ENCODE measurements around the gene MYL1.

MYL1 gene

DNA sequence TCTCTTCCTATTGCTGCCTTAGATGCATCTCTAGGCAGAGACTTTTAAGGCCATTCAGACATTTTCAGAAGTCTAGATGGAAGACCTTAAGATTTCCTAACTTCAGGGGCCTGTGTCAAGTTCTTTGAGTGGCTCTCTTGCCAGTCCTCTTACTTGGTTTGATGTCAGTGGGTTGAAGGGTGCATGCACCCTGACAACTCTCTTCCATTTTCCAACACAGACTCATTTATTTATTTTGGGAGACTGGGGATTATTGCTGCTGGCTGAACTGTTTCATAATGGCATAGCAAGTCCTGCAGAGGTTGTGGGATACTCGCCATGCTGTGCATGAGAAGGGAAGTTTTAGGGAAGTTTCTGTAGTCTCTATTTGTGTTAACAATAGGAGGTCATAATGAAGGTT, 50.7 kb downstream of the MYL1 start:
- no peaks in the 10 kb centered on the region for H3K9me3 ChIP-seq (ENCODE audit: control insufficient read depth in 1 of 2, low read length in 2 of 2)
- H3K36me3 ChIP-seq (ENCODE audit: control insufficient read depth in 1 of 2, insufficient read depth in 2 of 2, low read length in 2 of 2), result no peaks in the 10 kb centered on the region
- no peak overlapping the region for H3K4me3 ChIP-seq (ENCODE audit: low read depth in 1 of 2, low read length in 2 of 2)
- no peak overlapping the region for H3K27ac ChIP-seq (ENCODE audit: low read length)
- H3K27me3 ChIP-seq (ENCODE audit: low read depth, low read length), result no peaks in the 10 kb centered on the region
- H3K4me1 ChIP-seq (ENCODE audit: control insufficient read depth in 1 of 2, insufficient read depth in 2 of 2, low read length in 2 of 2), result no peaks in the 10 kb centered on the region

DNA sequence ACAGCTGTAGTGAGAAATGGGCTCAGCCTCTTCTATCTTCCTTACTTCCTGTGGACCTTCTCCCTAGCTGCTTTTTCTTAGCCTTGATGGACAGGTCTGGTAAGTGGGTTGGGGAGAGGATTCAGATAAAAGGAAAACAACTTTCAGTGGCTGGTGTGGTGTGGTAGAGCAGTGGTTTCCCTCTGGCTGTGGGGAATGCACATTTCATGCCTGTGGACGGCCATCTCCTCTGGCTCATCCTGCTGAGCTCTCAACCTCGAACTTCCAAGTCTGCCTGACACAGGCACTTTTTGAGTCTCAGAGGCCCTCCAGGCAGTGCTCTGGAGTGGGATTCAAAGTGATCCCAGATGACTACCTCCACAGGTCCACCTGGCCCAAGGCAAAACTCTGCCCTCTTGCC, 51.1 kb downstream of the MYL1 start:
- H3K4me3 ChIP-seq (ENCODE audit: low read depth in 1 of 2, low read length in 2 of 2), result no peak overlapping the region
- no peak overlapping the region for H3K27ac ChIP-seq (ENCODE audit: low read length)
- no peaks in the 10 kb centered on the region for H3K27me3 ChIP-seq (ENCODE audit: low read depth, low read length)
- H3K9me3 ChIP-seq (ENCODE audit: control insufficient read depth in 1 of 2, low read length in 2 of 2), result no peaks in the 10 kb centered on the region
- H3K4me1 ChIP-seq (ENCODE audit: control insufficient read depth in 1 of 2, insufficient read depth in 2 of 2, low read length in 2 of 2), result no peaks in the 10 kb centered on the region
- no peaks in the 10 kb centered on the region for H3K36me3 ChIP-seq (ENCODE audit: control insufficient read depth in 1 of 2, insufficient read depth in 2 of 2, low read length in 2 of 2)

DNA sequence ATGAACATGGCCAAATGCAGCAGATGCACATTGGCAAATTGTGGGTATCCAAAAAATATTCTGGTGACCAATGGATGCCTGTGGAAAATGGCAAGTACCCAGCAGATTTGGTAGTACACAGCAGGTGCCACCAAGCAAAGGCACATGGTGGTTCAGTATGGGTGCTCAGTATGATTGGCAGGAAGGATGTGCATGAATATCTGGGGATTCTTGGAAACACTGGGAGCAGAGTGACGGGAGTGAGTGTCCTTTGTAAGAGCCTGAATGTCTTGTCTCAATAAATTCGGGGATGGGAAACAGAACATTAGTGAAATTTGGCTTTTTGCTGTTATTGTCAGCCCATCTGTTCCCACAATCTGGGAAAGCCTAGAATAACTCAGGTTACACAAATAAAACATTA, 52.9 kb downstream of the MYL1 start:
- Histone ChIP-seq H3K9me3 (ENCODE audit: control insufficient read depth in 1 of 2, low read length in 2 of 2) (no peaks in the 10 kb centered on the region), H3K4me3 (ENCODE audit: low read depth in 1 of 2, low read length in 2 of 2) (no peak overlapping the region), H3K36me3 (ENCODE audit: control insufficient read depth in 1 of 2, insufficient read depth in 2 of 2, low read length in 2 of 2) (no peaks in the 10 kb centered on the region), H3K4me1 (ENCODE audit: control insufficient read depth in 1 of 2, insufficient read depth in 2 of 2, low read length in 2 of 2) (no peaks in the 10 kb centered on the region), H3K27ac (ENCODE audit: low read length) (no peak overlapping the region), H3K27me3 (ENCODE audit: low read depth, low read length) (no peaks in the 10 kb centered on the region)

DNA sequence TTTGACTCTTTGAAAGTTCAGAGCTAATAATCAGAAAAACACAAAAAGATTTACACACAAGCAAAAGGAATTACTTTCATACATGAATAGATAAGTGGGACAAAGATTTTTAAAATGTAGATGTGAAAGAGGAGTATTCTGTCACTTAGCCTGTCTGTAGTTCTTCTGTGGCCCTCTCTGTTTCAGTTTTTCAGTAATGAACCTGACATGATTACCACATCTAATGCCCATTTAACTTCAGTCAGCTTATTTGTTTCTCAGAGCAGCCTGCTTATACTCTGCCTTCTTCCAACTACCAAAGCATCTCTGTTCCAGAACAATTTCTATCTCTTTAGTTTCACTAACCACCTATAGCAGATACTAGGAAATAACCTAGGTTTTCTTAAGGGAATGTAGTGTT, 55.3 kb downstream of the MYL1 start:
- Histone ChIP-seq H3K4me3 (ENCODE audit: low read depth in 1 of 2, low read length in 2 of 2) (no peak overlapping the region), H3K9me3 (ENCODE audit: control insufficient read depth in 1 of 2, low read length in 2 of 2) (no peaks in the 10 kb centered on the region), H3K36me3 (ENCODE audit: control insufficient read depth in 1 of 2, insufficient read depth in 2 of 2, low read length in 2 of 2) (no peaks in the 10 kb centered on the region), H3K4me1 (ENCODE audit: control insufficient read depth in 1 of 2, insufficient read depth in 2 of 2, low read length in 2 of 2) (no peaks in the 10 kb centered on the region), H3K27ac (ENCODE audit: low read length) (no peak overlapping the region), H3K27me3 (ENCODE audit: low read depth, low read length) (no peaks in the 10 kb centered on the region)

DNA sequence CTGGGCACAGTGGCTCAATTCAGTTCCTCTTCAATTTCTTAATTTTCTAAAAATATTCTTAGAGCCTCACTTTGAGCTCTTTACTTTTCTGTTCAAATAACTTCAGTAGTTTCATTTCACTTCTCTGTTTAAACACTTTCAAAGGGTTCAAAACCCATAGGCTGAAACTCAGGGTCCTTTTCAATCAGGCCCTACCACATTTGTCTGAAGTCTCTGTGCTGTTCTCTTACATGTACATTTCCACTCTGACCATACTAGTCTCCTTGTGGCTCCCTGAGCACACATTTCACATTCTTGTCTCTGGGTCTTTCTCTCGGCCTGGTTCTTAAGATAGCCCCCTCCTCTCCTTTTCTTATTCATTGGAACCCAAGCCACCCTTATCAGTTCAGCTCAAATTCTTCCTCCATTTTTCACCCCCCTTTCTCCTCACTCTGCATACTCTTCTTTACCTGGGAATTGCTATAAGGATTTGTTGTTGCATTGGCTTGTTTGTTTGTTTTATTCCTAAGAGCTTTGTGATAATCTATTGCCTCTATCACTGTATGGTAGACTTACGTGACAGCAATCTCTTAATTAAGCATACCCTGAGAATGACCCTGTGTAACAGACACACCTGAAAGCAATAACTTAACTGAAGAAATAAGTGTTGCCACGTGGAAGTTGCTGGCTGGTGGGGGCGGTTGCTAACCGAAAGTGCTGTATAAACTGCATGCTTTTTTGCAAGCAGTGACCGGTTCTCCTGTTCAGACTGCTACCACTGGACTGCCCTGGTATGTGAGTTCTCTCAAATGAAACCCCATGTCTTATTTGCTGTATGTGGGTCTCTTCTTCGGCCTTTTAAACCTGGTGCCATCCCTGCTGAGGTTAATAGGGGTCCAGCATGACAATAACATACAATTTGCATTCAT, 62.0 kb downstream of the MYL1 start:
- H3K4me3 ChIP-seq (ENCODE audit: low read depth in 1 of 2, low read length in 2 of 2), result no peak overlapping the region
- no peaks in the 10 kb centered on the region for H3K27me3 ChIP-seq (ENCODE audit: low read depth, low read length)
- no peaks in the 10 kb centered on the region for H3K9me3 ChIP-seq (ENCODE audit: control insufficient read depth in 1 of 2, low read length in 2 of 2)
- no peaks in the 10 kb centered on the region for H3K4me1 ChIP-seq (ENCODE audit: control insufficient read depth in 1 of 2, insufficient read depth in 2 of 2, low read length in 2 of 2)
- no peaks in the 10 kb centered on the region for H3K36me3 ChIP-seq (ENCODE audit: control insufficient read depth in 1 of 2, insufficient read depth in 2 of 2, low read length in 2 of 2)
- H3K27ac ChIP-seq (ENCODE audit: low read length), result no peak overlapping the region

DNA sequence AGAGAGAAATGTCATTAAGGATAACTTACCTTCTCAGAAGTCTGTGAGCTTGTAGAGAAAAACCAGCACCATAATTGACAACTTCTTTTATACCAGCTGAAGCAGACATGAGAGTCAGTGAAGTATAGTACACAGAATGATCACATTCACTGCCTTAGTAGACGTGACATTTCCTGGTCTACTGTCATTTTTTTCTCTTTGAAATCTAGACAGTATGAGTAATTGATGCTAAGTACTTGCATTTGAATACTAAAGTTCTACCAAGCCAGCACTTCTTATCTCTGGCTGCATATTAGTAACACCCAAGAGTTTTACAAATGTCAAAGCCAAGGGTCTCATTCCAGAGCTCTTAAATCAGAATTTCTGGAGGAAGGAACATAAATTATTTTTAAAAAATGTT, 64.4 kb downstream of the MYL1 start:
- Histone ChIP-seq H3K4me3 (ENCODE audit: low read depth in 1 of 2, low read length in 2 of 2) (no peak overlapping the region), H3K9me3 (ENCODE audit: control insufficient read depth in 1 of 2, low read length in 2 of 2) (no peaks in the 10 kb centered on the region), H3K36me3 (ENCODE audit: control insufficient read depth in 1 of 2, insufficient read depth in 2 of 2, low read length in 2 of 2) (no peaks in the 10 kb centered on the region), H3K27ac (ENCODE audit: low read length) (no peak overlapping the region), H3K27me3 (ENCODE audit: low read depth, low read length) (no peaks in the 10 kb centered on the region), H3K4me1 (ENCODE audit: control insufficient read depth in 1 of 2, insufficient read depth in 2 of 2, low read length in 2 of 2) (no peaks in the 10 kb centered on the region)
